ENCODE results near the gene GRAMD2B. TPM values are rescaled to one million over a fixed set of nuclear protein-coding genes. Genes with fewer than 3 reads are reported as not detected.
"Not testable (repeated sequence)": the region's sequence is repeated elsewhere in the genome, so short reads cannot be mapped to it uniquely, and the experiment has no call there.

GRAMD2B gene
- total and polyA plus RNA-seq, 7 experiments from 2014 or later: 3.8 to 9.8 (median 7.1) TPM

GRCh38 chr5:126514131-126514557, 90.9 kb downstream of the GRAMD2B start:
- H3K36me3 ChIP-seq (ENCODE audit: control insufficient read depth in 2 of 3, insufficient read depth in 3 of 3, low read length in 3 of 3): no peaks in the 10 kb centered on the region
- Mint-ChIP-seq H3K27me3 (peaks cover 0 to 3% (median 0%) of the 10 kb centered on the region in 5 donors), H3K4me1 (peaks cover 3 to 37% (median 30%) of the 10 kb centered on the region in 7 donors), H3K36me3 (peaks cover 0 to 7% (median 0%) of the 10 kb centered on the region in 5 donors), H3K27ac (no peak overlapping the region), H3K4me3 (no peak overlapping the region), H3K9me3 (peaks cover 0 to 10% (median 0%) of the 10 kb centered on the region in 11 donors)
- no peaks in the 10 kb centered on the region for H3K9me3 ChIP-seq (ENCODE audit: control insufficient read depth in 2 of 3, low read length in 3 of 3)
- peaks cover 5 to 18% of the 10 kb centered on the region in 2 donors for H3K4me1 ChIP-seq (ENCODE audit: control insufficient read depth in 2 of 2, insufficient read depth in 2 of 2, low read length in 2 of 2)
- intact Hi-C loops (cut with micrococcal nuclease): no loop called here
- no peak overlapping the region for H3K27ac ChIP-seq (ENCODE audit: low read depth, low read length)
- ChIA-PET POLR2A (no interaction called here), CTCF (no interaction called here)
- no peak overlapping the region for H3K4me3 ChIP-seq (ENCODE audit: low read length)
- no peak for ATAC-seq
- DNase-seq: no peak
- H3K27me3 ChIP-seq (ENCODE audit: control insufficient read depth in 2 of 2, insufficient read depth in 2 of 2, low read length in 2 of 2): no peaks in the 10 kb centered on the region

GRCh38 chr5:126514558-126515141, 91.4 kb downstream of the GRAMD2B start:
- intact Hi-C loops (cut with micrococcal nuclease): no loop called here
- peaks cover 0 to 7% (median 0%) of the 10 kb centered on the region in 5 donors for H3K36me3 Mint-ChIP-seq
- CTCF ChIA-PET: interaction anchor here (0.7 to 1.9 kb wide), 2 partner anchors 11 to 15 kb away, joined by 3 to 6 read pairs; no protein-coding TSS in a partner anchor
- H3K9me3 ChIP-seq (ENCODE audit: control insufficient read depth in 2 of 3, low read length in 3 of 3): no peaks in the 10 kb centered on the region
- peaks cover 0 to 10% (median 0%) of the 10 kb centered on the region in 11 donors for H3K9me3 Mint-ChIP-seq
- H3K4me1 ChIP-seq (ENCODE audit: control insufficient read depth in 2 of 2, insufficient read depth in 2 of 2, low read length in 2 of 2): peaks cover 0 to 13% of the 10 kb centered on the region in 2 donors
- H3K4me1 Mint-ChIP-seq: peaks cover 0 to 34% (median 29%) of the 10 kb centered on the region in 7 donors
- DNase-seq (no peak), ATAC-seq (no peak)
- POLR2A ChIA-PET: no interaction called here
- peak overlapping the region in 2 of 9 donors; percentile 43 to 63 for H3K27ac Mint-ChIP-seq
- peaks cover 0 to 5% (median 0%) of the 10 kb centered on the region in 5 donors for H3K27me3 Mint-ChIP-seq
- no peak overlapping the region for H3K4me3 ChIP-seq (ENCODE audit: low read length)
- no peaks in the 10 kb centered on the region for H3K27me3 ChIP-seq (ENCODE audit: control insufficient read depth in 2 of 2, insufficient read depth in 2 of 2, low read length in 2 of 2)
- no peaks in the 10 kb centered on the region for H3K36me3 ChIP-seq (ENCODE audit: control insufficient read depth in 2 of 3, insufficient read depth in 3 of 3, low read length in 3 of 3)
- H3K4me3 Mint-ChIP-seq: no peak overlapping the region
- H3K27ac ChIP-seq (ENCODE audit: low read depth, low read length): no peak overlapping the region

GRCh38 chr5:126515337-126515736, 92.1 kb downstream of the GRAMD2B start:
- Mint-ChIP-seq H3K4me1 (peaks cover 0 to 30% (median 22%) of the 10 kb centered on the region in 7 donors), H3K27ac (peak overlapping the region in 1 of 9 donors; percentile 36), H3K27me3 (peaks cover 0 to 7% (median 0%) of the 10 kb centered on the region in 5 donors), H3K36me3 (peaks cover 0 to 7% (median 0%) of the 10 kb centered on the region in 5 donors), H3K9me3 (peaks cover 0 to 10% (median 0%) of the 10 kb centered on the region in 11 donors), H3K4me3 (no peak overlapping the region)
- ChIA-PET CTCF (interaction anchor here (0.7 to 1.9 kb wide), 2 partner anchors 12 to 15 kb away, joined by 3 to 6 read pairs; no protein-coding TSS in a partner anchor), POLR2A (interaction anchor here (0.7 kb wide), 1 partner anchor 60 kb away, joined by 3 read pairs; no protein-coding TSS in a partner anchor)
- Histone ChIP-seq H3K27ac (ENCODE audit: low read depth, low read length) (no peak overlapping the region), H3K27me3 (ENCODE audit: control insufficient read depth in 2 of 2, insufficient read depth in 2 of 2, low read length in 2 of 2) (no peaks in the 10 kb centered on the region), H3K9me3 (ENCODE audit: control insufficient read depth in 2 of 3, low read length in 3 of 3) (no peaks in the 10 kb centered on the region), H3K36me3 (ENCODE audit: control insufficient read depth in 2 of 3, insufficient read depth in 3 of 3, low read length in 3 of 3) (no peaks in the 10 kb centered on the region), H3K4me3 (ENCODE audit: low read length) (no peak overlapping the region), H3K4me1 (ENCODE audit: control insufficient read depth in 2 of 2, insufficient read depth in 2 of 2, low read length in 2 of 2) (peaks cover 0 to 7% of the 10 kb centered on the region in 2 donors)
- no peak for ATAC-seq
- intact Hi-C loops (cut with micrococcal nuclease): no loop called here
- no peak for DNase-seq

GRCh38 chr5:126516133-126516532, 92.9 kb downstream of the GRAMD2B start:
- no peaks in the 10 kb centered on the region for H3K4me1 ChIP-seq (ENCODE audit: control insufficient read depth in 2 of 2, insufficient read depth in 2 of 2, low read length in 2 of 2)
- H3K36me3 ChIP-seq (ENCODE audit: control insufficient read depth in 2 of 3, insufficient read depth in 3 of 3, low read length in 3 of 3): no peaks in the 10 kb centered on the region
- no peak overlapping the region for H3K27ac ChIP-seq (ENCODE audit: low read depth, low read length)
- Mint-ChIP-seq H3K27me3 (peaks cover 0 to 7% (median 0%) of the 10 kb centered on the region in 5 donors), H3K4me1 (peaks cover 0 to 23% (median 14%) of the 10 kb centered on the region in 7 donors), H3K4me3 (no peak overlapping the region), H3K27ac (no peak overlapping the region), H3K36me3 (peaks cover 0 to 7% (median 0%) of the 10 kb centered on the region in 5 donors), H3K9me3 (peaks cover 0 to 4% (median 0%) of the 10 kb centered on the region in 11 donors)
- POLR2A ChIA-PET: interaction anchor here (0.7 to 0.9 kb wide), 2 partner anchors 16 to 61 kb away, joined by 3 to 4 read pairs; no protein-coding TSS in a partner anchor
- CTCF ChIA-PET: interaction anchor here (1.9 kb wide), 1 partner anchor 16 kb away, joined by 6 read pairs; no protein-coding TSS in a partner anchor
- H3K9me3 ChIP-seq (ENCODE audit: control insufficient read depth in 2 of 3, low read length in 3 of 3): no peaks in the 10 kb centered on the region
- no peaks in the 10 kb centered on the region for H3K27me3 ChIP-seq (ENCODE audit: control insufficient read depth in 2 of 2, insufficient read depth in 2 of 2, low read length in 2 of 2)
- no peak overlapping the region for H3K4me3 ChIP-seq (ENCODE audit: low read length)
- intact Hi-C loops (cut with micrococcal nuclease): no loop called here
- ATAC-seq (no peak), DNase-seq (no peak)

GRCh38 chr5:126516852-126517251, 93.6 kb downstream of the GRAMD2B start:
- Mint-ChIP-seq H3K27ac (no peak overlapping the region), H3K4me1 (peaks cover 0 to 21% (median 12%) of the 10 kb centered on the region in 7 donors), H3K4me3 (no peak overlapping the region), H3K9me3 (peaks cover 0 to 3% (median 0%) of the 10 kb centered on the region in 11 donors), H3K36me3 (peaks cover 0 to 7% (median 0%) of the 10 kb centered on the region in 5 donors), H3K27me3 (peaks cover 0 to 7% (median 0%) of the 10 kb centered on the region in 5 donors)
- Histone ChIP-seq H3K9me3 (ENCODE audit: control insufficient read depth in 2 of 3, low read length in 3 of 3) (no peaks in the 10 kb centered on the region), H3K36me3 (ENCODE audit: control insufficient read depth in 2 of 3, insufficient read depth in 3 of 3, low read length in 3 of 3) (no peaks in the 10 kb centered on the region), H3K27me3 (ENCODE audit: control insufficient read depth in 2 of 2, insufficient read depth in 2 of 2, low read length in 2 of 2) (no peaks in the 10 kb centered on the region), H3K4me1 (ENCODE audit: control insufficient read depth in 2 of 2, insufficient read depth in 2 of 2, low read length in 2 of 2) (no peaks in the 10 kb centered on the region), H3K27ac (ENCODE audit: low read depth, low read length) (no peak overlapping the region), H3K4me3 (ENCODE audit: low read length) (no peak overlapping the region)
- intact Hi-C loops (cut with micrococcal nuclease): no loop called here
- DNase-seq: no peak
- ATAC-seq: no peak
- CTCF ChIA-PET: interaction anchor here (0.7 to 1.9 kb wide), 3 partner anchors 17 to 23 kb away, joined by 3 to 8 read pairs (median 6); no protein-coding TSS in a partner anchor
- POLR2A ChIA-PET: interaction anchor here (0.6 to 0.9 kb wide), 2 partner anchors 15 to 180 kb away, joined by 4 read pairs; no protein-coding TSS in a partner anchor

GRCh38 chr5:126519223-126519622, 96.0 kb downstream of the GRAMD2B start:
- peaks cover 0 to 12% (median 5%) of the 10 kb centered on the region in 7 donors for H3K4me1 Mint-ChIP-seq
- H3K27ac ChIP-seq (ENCODE audit: low read depth, low read length); POLR2A ChIA-PET; H3K4me3 Mint-ChIP-seq; H3K9me3 ChIP-seq (ENCODE audit: control insufficient read depth in 2 of 3, low read length in 3 of 3); H3K4me1 ChIP-seq (ENCODE audit: control insufficient read depth in 2 of 2, insufficient read depth in 2 of 2, low read length in 2 of 2); H3K27ac Mint-ChIP-seq; intact Hi-C loops (cut with micrococcal nuclease); DNase-seq; H3K27me3 Mint-ChIP-seq; H3K36me3 Mint-ChIP-seq; H3K9me3 Mint-ChIP-seq; H3K36me3 ChIP-seq (ENCODE audit: control insufficient read depth in 2 of 3, insufficient read depth in 3 of 3, low read length in 3 of 3); H3K4me3 ChIP-seq (ENCODE audit: low read length); H3K27me3 ChIP-seq (ENCODE audit: control insufficient read depth in 2 of 2, insufficient read depth in 2 of 2, low read length in 2 of 2); ATAC-seq: not testable (repeated sequence)
- CTCF ChIA-PET: interaction anchor here (0.9 kb wide), 1 partner anchor 21 kb away, joined by 3 read pairs; no protein-coding TSS in a partner anchor
